ENCODE results near the gene ALOX15B.

GRCh38 chr17:8029121-8029520, 9.7 kb upstream of the ALOX15B start:
- TF ChIP-seq POLR2A (IDR thresholded peaks at IDR 0.05; ENCODE audit: low read length): no peak
- TF ChIP-seq GATA1 (IDR thresholded peaks at IDR 0.05; ENCODE audit: low read depth, low read length): no peak

Data from erythroblast (primary cell).